Esophagus muscularis mucosa (tissue), 3 donors: ENCODE results near the gene CDH15.

ENCODE experiments used
- CTCF ChIP-seq, 3 experiments: fragments of 200-600 bp in 2 of 3; fragments of 450-650 bp in 1 of 3; sonication (generic) in 2 of 3; IDR thresholded peaks; one replicate each; pipeline ENCODE4 v1.5.1; 2017 to 2019; ENCODE audit warnings: antibody characterized with exemption in 3 of 3, mild to moderate bottlenecking in 2 of 3, moderate library complexity in 1 of 3
- POLR2AphosphoS5 ChIP-seq, 2 donors: sonication (generic); formaldehyde crosslinking; IDR thresholded peaks; one replicate each; pipeline ENCODE4 v1.6.1; 2017; ENCODE audit warnings: antibody characterized with exemption in 2 of 2

GRCh38 chr16:89163297-89163696 is 8.3 kb upstream of the CDH15 start:
- TF ChIP-seq CTCF (IDR thresholded peaks at IDR 0.05) (no peak), POLR2AphosphoS5 (IDR thresholded peaks at IDR 0.05) (no peak)
